Islet of Langerhans (tissue), 1 donor: ENCODE data around the gene DAPK2.

Experiments used
- FAIRE-seq: peaks from one replicate; lab custom pipeline; 2011; peaks lifted over from hg19 to GRCh38; lab: Jason Lieb, UNC

DAPK2 gene

GRCh38 chr15:63996794-63997357 lies 49.4 kb downstream of the DAPK2 start:
- FAIRE-seq, result no peak

GRCh38 chr15:63995789-63996188 lies 50.5 kb downstream of the DAPK2 start:
- FAIRE-seq, result no peak

GRCh38 chr15:63994073-63994600 lies 52.1 kb downstream of the DAPK2 start:
- no peak for FAIRE-seq

- no peak for FAIRE-seq
Observed at GRCh38 chr15:63992300-63992699, 54.0 kb downstream of the DAPK2 start.

- no peak for FAIRE-seq
Observed at GRCh38 chr15:63991706-63992105, 54.6 kb downstream of the DAPK2 start.

- FAIRE-seq, result no peak
Observed at GRCh38 chr15:63990454-63990853, 55.8 kb downstream of the DAPK2 start.

GRCh38 chr15:63987796-63988378 lies 58.4 kb downstream of the DAPK2 start:
- FAIRE-seq, result no peak

- no peak for FAIRE-seq
Observed at GRCh38 chr15:63986751-63987341, 59.4 kb downstream of the DAPK2 start.

- no peak for FAIRE-seq
Observed at GRCh38 chr15:63986185-63986680, 60.1 kb downstream of the DAPK2 start.

GRCh38 chr15:63985221-63986184 lies 60.8 kb downstream of the DAPK2 start:
- FAIRE-seq, result no peak

GRCh38 chr15:63984331-63984730 lies 62.0 kb downstream of the DAPK2 start:
- no peak for FAIRE-seq

GRCh38 chr15:63983061-63983711 lies 63.1 kb downstream of the DAPK2 start:
- FAIRE-seq, result no peak

GRCh38 chr15:63982381-63982854 lies 63.9 kb downstream of the DAPK2 start:
- FAIRE-seq, result no peak

GRCh38 chr15:63981596-63982320 lies 64.5 kb downstream of the DAPK2 start:
- no peak for FAIRE-seq

GRCh38 chr15:63979262-63979793 lies 67.0 kb downstream of the DAPK2 start:
- FAIRE-seq, result no peak

- no peak for FAIRE-seq
Observed at GRCh38 chr15:63978511-63979261, 67.6 kb downstream of the DAPK2 start.

- no peak for FAIRE-seq
Observed at GRCh38 chr15:63977119-63977518, 69.2 kb downstream of the DAPK2 start.

- no peak for FAIRE-seq
Observed at GRCh38 chr15:63974021-63974420, 72.3 kb downstream of the DAPK2 start.

GRCh38 chr15:63973212-63974009 lies 72.9 kb downstream of the DAPK2 start:
- no peak for FAIRE-seq
